DMS53 treated with DMSO at 0.1 percent for 48 hours (cell line): ENCODE measurements around the gene KHNYN.
A peak's percentile ranks its signal among the peaks of the same experiment; 100 is the strongest.
"Not testable (repeated sequence)": the region's sequence is repeated elsewhere in the genome, so short reads cannot be mapped to it uniquely, and the experiment has no call there.

Experiments
- DNase-seq: peaks from one replicate; lab custom pipeline; 2025; ENCODE audit not compliant: unreplicated experiment; lab: John Stamatoyannopoulos, UW

Gene KHNYN

DNA sequence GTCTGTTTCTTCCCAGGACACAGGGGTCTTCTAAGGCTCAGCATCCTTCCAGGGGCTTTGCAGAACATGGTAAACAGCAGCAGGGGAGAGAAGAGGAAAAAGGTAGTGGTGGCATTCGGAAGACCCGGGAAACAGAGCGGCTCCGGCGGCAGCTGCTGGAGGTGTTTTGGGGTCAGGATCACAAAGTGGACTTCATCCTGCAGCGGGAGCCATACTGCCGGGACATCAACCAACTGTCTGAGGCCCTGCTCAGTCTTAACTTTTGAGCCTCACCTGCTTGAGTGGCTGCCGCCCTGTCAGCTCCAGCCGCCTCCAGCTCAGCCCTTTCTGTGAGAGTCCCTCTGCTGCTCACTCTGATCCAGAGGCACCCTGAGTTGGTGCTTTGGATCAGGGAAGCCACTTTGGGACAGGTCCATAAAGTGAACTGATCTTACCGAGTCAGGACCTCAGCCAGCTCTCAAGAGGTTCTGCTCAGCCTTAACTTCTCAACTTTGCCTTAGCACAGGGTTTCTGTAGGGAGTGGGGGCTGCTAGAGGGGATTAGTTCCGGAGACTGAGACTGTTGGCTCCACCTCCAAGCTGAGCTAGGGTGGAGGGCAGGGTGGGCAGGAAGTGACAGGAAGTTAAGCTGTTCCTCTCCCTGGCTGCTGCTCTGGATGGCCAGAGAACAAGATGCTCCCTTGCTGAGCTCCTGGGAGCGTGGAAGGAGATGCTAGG is 7.4 kb downstream of the KHNYN start:
- no peak for DNase-seq

- DNase-seq = no peak
Observed at GRCh38 chr14:24437736-24438067, 7.9 kb downstream of the KHNYN start.

DNA sequence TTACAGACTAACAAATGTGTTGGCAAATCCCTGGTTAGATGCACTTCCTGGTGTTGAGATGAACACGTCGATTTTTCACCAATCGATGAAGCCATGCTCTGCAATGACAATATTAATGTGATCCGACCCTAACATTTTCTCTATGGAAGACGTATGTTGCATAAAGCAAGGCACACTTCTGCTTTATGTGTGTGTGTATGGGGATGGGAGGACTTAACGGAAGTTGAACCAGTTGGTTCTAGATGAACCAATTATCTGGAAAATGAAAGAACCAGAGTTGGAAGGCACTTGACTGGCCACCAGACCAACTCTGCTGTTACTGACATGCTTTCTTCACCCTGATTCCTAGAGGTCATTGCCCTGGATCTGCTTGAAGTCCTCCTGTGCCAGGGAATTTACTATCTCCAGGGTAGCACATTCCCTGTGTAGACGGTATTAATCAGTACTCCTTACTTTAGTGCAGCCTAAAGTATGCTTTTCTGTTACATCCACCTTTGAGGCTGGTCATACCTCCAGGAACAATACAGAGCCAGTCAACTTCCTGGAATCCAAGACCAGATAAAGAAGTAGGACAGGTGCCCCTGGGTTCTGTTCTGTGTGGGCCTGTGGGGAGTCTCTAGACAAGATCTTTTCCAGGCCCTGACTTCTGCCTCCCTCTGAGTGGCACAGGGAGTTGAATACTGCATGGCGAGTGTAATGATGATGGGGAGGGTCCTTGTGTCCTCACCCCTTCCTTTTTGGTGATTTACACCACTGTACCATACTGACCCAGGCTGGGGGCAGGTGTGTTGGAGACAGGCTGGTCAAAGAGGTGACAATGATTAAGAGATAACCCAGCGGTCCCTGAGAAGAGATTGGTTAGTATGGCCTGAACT is 8.7 kb downstream of the KHNYN start:
- no peak for DNase-seq

GRCh38 chr14:24439257-24439656 is 9.5 kb downstream of the KHNYN start:
- no peak for DNase-seq

GRCh38 chr14:24439830-24440605 is 10.3 kb downstream of the KHNYN start:
- no peak for DNase-seq

DNA sequence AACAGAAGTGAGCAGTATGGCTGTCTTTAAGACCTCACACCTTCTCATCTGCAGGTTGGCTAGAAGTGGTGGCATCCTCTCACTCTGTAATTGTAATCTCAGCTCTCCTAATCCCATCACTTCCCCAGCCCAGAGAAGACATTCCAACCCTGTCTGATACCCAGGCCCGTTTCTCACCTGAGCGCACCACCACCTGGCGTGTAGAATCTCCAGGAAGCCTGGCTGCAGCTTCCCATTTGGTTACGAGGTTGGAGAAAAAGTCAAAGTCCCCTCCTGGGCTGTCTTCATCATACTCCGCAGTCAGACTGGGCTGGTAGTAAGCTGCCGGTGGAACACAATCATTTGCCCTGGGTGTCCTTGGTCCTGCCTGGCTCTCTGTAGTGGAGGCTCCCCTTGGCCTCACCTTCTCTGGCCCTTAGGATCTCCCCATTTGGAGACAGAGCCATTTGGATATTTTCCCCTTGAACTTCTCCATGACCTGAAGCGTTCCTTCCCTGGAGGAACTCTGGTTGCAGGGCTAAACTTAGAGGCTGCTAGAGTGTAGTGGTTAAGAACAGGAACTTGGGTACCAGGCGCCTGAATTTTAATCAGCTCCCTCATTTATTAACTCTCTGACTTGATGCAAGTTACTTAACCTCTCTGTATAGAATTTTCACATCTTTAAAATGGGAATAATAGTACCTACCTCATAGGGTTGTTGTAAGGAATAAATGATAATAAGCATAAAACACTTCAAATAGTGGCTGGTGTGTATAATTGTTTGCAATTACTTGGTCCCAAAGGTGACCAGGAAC is 11.0 kb downstream of the KHNYN start:
- DNase-seq = no peak

GRCh38 chr14:24441485-24441884 is 11.7 kb downstream of the KHNYN start:
- DNase-seq = no peak

DNA sequence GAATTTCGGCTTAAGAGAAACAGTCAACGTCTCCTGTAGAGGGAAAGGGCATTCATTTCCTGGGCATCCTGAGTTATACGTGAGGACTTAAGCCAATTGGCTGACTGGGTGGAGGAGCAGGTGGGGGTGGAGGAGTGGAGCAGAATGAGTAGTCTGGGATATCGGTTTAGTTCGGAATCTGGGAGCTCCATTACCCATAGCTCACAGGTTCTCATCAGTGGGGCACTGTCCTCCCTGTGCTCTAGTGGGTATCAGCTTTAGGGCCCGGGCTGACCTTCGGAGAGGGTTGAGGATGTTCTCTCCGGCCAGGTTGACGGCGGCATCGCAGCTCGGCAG is 12.1 kb downstream of the KHNYN start:
- peak; percentile 55 for DNase-seq

- peak; percentile 96 for DNase-seq
Observed at GRCh38 chr14:24442240-24443052, 12.7 kb downstream of the KHNYN start, which contains the start of gene SDR39U1. SDR39U1 (minus strand) TSS chr14:24442776; CDS start chr14:24442769, 7 bp downstream.

DNA sequence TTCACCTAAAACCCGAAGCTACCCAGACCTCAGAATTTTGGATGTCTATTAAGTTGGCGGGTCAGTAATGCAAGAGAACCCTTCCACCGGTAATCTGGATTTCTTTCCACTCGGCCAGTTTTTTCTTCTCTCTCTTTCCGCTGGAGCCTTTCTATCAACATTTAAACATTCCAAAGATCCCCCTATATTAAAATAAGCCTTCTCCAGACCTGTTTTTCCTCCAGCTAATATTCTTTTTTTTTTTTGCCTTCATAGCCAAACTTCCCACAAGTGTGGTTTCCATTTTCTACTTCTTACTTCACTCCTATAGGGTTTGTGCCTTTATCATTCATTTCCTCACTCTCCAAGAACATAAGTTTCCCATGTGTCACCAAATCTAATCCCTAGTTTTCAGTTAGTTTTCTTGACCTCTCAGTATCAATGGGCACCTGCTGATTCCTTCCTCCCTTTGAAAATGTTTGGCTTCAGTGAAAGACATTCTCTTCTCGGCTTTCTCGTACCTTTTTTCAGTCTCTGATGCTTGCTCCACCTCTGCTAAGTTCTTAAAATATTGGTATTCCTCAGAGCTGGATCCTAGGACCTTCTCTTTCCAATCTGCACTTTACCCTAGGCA is 13.4 kb downstream of the KHNYN start:
- no peak for DNase-seq

GRCh38 chr14:24450828-24451227 is 21.1 kb downstream of the KHNYN start:
- not testable (repeated sequence) for DNase-seq

DNA sequence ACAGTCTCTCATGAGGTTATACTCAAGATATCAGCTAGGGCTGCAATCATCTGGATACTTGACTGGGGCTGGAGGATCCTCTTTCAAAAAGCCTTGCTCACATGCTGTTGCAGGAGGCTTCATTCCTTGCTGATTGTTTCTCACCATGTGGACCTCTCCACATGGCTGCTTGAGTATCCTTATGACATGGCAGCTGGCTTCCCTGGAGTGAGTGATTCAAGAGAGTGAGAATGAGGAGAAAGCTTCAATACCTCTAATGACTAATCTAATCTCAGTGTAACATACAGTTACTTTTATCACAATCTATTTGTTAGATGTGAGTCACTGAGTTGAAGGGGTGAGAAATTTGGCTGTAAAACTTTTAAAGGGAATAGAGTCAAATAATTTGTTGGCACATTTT is 27.2 kb downstream of the KHNYN start:
- DNase-seq = no peak

DNA sequence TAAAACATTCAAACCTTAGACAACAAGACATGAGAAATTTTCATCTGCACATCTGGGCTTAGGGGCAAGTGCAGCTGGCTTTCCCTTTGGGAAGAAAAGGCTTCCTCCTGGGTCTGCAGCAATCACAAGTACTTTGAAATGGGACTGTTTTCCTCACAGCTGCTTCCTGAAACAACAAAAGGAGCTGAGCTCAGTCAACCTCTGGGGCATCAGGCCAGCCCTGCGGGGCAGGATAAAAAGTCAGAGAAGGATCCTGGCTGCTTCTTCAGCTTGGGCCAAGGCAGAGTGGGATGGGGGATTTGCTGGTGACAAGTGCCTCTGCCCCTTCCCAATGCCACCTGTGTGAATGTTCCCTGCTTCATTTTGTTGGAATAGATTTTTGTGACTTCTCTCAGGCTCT is 29.0 kb downstream of the KHNYN start:
- DNase-seq = no peak

GRCh38 chr14:24459331-24459730 is 29.6 kb downstream of the KHNYN start:
- no peak for DNase-seq

GRCh38 chr14:24461336-24461735 is 31.6 kb downstream of the KHNYN start:
- DNase-seq = no peak

DNA sequence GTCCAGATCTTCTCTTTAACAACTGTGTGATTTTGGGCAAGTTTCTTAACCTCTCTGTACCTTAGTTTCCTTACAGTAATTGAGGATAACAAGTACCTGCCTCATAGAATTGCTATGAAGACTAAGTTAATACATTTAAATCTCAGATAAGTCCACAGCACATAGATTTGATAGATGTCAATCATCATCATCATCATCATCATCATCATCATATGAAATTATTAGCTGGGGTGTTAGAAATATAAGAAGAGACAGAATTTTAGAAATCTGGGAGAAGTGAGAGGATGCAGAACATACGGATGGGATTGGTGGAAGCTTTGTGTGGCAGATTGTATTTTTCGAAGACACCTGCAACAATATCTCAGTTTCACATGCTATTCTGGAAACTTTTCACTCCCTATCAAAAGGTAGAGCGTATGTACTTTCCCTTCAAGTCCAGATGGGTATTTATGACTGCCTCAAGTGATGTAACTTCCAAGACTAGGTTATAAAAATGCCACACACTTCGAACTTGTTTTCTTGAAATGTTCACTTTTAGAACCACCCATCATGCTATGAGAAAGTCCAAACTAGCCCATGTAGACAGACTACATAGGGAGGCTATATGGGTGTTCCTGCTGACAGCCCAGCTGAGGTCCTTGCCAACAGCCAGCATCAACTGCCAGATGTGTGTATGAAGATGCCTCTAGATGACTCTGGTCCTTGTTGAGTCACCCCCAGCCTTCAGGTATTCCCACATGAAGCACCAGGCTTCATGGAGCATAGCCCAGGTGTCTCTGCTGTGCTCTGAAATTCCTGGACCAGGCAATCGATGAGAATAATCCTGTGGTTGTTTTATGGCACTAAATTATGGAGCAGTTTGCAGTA is 33.5 kb downstream of the KHNYN start:
- DNase-seq = no peak

DNA sequence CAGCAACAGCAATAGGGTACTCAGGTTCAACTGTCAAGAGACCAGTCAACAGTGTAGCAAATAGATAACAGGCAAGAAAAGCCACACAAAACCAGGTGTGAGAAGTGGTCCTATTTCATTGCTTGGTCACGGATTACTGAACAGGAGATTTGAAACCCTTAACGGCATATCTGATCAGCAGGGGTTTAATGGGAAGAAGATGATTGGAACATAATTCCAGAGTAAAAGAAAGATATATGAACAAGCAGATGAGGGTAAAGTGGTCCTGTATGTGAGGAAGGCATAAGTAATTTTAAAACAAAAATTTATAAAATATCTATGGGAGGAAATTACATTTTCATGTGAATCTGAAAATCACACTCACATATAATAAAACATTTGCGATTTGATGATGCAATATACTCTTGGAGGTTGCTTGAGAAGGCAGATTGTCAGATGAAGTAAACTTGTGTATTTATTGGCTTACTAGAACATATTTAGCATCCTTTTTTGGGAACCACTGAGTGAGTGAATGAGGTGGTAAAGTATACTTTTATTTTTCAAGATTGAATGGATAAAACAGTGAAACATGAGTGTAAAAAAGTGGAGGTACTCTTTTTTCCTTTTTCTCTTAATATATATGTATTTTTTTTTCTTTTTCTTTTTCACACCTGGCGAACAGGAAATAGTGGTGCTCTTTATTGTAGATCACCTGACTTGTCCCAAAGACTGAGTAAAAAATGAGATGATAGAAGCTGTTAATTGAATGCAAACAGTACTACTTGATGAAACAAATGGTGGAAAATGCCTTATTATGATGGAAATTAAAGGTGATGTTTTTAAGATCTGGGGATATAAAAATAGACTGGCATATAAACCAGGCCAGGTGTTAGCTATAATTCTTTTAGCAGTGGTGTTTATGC is 34.4 kb downstream of the KHNYN start:
- no peak for DNase-seq

GRCh38 chr14:24465368-24465767 is 35.6 kb downstream of the KHNYN start:
- no peak for DNase-seq
